WERI-Rb-1 (cell line): ENCODE results near the gene PSMA6.

Source experiments
- DNase-seq: peaks from one replicate; pipeline ENCODE4 v3.0.0-alpha.2; 2020
- H3K27ac ChIP-seq: fragments of 250-450 bp; sonication (Bioruptor Pico); 2 replicates; pipeline ENCODE4 v1.5.1; 2020; ENCODE audit warnings: mild to moderate bottlenecking, moderate library complexity
- H3K27me3 ChIP-seq: fragments of 250-450 bp; sonication (Bioruptor Pico); 2 replicates; pipeline ENCODE4 v1.5.1; 2021; ENCODE audit warnings: mild to moderate bottlenecking, low read depth, moderate library complexity; ENCODE audit not compliant: insufficient read depth, severe bottlenecking
- H3K36me3 ChIP-seq: fragments of 250-450 bp; sonication (Bioruptor Pico); 2 replicates; pipeline ENCODE4 v1.5.1; 2020; ENCODE audit warnings: mild to moderate bottlenecking, moderate library complexity
- H3K4me3 ChIP-seq: 2 replicates; pipeline ENCODE4 v1.5.1; 2011; ENCODE audit warnings: low read depth, mild to moderate bottlenecking, control low read depth, low read length
- H3K9me3 ChIP-seq: fragments of 250-450 bp; sonication (Bioruptor Pico); 2 replicates; pipeline ENCODE4 v1.5.1; 2021; ENCODE audit warnings: mild to moderate bottlenecking, moderate library complexity; ENCODE audit not compliant: severe bottlenecking
- TF ChIP-seq, protein P1 (sequence below): IDR thresholded peaks from 2 replicates; pipeline ENCODE4 v1.5.1; 2011; ENCODE audit warnings: low read depth, mild to moderate bottlenecking, control low read depth, inconsistent platforms, low read length

Gene PSMA6

DNA sequence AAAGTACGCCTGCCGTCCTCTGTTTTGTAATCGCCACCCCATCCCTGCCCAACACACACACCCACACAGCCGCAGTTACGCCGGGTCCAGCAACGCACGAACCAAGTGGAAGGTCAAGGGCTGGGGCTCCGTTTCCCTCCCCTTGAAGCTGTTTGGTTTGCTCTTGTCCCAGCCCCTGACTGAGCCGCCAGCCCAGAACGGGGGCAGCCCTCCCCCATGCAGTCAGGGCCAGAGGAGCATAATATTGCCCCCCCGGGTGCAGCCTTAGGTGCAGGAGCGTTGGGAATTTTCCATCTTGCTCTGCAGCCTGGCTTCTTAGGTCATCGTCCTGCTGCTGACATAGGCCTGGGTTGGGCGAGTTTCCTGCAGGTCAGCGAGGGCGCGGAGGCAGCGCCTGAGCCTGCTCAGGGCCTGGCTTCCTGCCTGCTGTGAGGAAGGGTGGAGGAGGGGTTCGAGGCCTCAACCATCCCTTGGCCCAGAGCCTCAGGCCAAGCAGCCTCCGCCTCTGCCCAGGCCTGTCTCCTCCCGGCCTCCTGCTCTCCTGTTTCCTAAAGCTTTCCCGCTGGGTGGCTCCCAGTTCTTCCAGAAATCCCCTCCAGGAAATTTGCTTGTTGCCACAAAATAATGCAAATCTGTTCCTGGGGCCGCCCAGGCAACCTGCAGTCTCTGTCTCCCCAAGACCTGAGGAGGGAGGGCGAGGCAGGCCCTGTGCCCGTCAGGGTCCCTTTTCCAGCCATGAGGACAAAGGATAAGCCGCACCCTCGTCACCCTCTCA is 44.5 kb downstream of the PSMA6 start:
- no peak for DNase-seq
- TF ChIP-seq, protein P1, sequence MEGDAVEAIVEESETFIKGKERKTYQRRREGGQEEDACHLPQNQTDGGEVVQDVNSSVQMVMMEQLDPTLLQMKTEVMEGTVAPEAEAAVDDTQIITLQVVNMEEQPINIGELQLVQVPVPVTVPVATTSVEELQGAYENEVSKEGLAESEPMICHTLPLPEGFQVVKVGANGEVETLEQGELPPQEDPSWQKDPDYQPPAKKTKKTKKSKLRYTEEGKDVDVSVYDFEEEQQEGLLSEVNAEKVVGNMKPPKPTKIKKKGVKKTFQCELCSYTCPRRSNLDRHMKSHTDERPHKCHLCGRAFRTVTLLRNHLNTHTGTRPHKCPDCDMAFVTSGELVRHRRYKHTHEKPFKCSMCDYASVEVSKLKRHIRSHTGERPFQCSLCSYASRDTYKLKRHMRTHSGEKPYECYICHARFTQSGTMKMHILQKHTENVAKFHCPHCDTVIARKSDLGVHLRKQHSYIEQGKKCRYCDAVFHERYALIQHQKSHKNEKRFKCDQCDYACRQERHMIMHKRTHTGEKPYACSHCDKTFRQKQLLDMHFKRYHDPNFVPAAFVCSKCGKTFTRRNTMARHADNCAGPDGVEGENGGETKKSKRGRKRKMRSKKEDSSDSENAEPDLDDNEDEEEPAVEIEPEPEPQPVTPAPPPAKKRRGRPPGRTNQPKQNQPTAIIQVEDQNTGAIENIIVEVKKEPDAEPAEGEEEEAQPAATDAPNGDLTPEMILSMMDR: no peak
- Histone ChIP-seq H3K27ac (no peak overlapping the region), H3K4me3 (no peak overlapping the region), H3K27me3 (no peaks in the 10 kb centered on the region), H3K36me3 (no peaks in the 10 kb centered on the region), H3K9me3 (no peaks in the 10 kb centered on the region)

DNA sequence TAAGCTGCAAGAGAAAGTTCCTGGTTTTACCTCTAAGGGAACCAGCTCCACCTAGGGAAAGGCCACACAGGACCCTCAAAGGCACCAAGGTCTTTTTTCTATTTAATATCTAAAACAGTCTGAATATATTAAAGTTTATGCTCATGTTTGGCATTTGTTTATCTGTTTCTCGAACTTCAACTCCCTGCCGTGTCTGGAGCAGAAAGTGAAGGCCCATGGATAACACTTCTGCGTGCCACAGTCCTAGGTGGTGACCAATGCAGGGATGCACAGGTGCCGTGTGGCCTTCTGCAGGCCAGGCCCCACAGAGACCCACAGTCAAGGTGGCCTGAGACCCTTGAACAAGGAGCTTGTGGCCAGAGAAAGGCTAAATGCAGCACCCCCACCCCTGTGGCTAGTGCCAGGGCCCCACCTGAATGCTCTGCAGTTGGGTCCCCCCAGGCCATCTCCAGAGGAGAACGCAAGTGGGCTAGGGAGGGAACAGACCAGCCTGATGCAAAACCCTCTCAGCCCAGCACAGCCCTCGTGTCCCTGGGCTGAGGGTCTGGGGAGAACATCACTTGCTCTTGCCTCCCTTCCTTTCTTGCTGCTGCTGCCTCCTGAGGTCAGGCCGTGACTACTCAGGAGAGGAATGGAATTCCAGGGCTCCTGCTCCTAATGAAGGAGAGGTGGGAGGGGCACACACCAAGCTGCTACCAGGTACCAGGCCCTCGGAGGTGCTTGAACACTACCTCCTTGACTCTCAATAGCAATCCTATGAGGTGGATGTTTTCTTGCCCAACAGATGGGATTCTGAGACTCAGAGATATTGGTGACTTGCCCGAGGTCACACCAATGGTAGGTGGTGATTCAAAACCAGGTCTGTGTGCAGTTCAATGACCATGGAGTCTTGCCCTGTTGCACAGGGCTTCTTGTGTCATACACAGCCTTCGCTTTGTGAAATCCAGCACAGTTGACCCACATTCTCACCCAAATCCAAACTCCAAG is 45.4 kb downstream of the PSMA6 start:
- Histone ChIP-seq H3K36me3 (no peaks in the 10 kb centered on the region), H3K9me3 (no peaks in the 10 kb centered on the region), H3K27me3 (no peaks in the 10 kb centered on the region), H3K4me3 (no peak overlapping the region), H3K27ac (no peak overlapping the region)
- no peak for DNase-seq
- TF ChIP-seq, protein P1: no peak

DNA sequence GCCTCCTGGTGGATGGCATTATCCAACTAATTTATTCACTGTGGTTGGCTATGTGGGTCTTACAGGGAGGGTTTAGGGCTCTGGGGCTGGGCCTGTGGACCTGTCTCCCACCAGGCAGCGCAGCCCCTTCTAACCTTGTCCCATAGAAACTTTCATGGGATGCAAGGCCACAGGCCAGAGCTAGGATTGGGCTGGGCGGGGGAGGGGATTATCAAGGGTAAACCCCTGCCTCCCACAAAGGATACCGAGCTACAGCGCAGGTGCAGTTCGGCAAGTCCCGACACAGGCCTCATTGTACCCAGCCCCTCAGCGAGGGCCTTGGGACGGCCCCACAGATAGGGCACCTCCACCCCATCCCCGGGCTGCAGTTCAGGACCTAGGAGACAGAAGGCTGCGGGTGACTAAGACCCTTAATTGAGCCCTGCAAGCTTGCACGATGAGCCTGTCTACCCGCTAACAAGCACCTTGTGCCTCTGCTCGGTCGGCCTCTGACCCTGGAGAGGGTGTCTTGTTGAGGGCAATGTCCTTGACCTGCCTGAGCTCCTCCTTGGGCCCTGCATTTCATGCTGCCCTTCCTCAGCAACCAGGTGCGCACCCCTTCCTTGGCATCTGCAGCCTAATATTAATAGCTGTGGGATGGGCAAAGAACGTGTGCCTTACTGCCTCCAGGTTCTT is 46.7 kb downstream of the PSMA6 start:
- no peaks in the 10 kb centered on the region for H3K9me3 ChIP-seq
- no peak overlapping the region for H3K27ac ChIP-seq
- no peaks in the 10 kb centered on the region for H3K27me3 ChIP-seq
- DNase-seq: no peak
- no peak overlapping the region for H3K4me3 ChIP-seq
- H3K36me3 ChIP-seq: no peaks in the 10 kb centered on the region
- TF ChIP-seq, protein P1: no peak

DNA sequence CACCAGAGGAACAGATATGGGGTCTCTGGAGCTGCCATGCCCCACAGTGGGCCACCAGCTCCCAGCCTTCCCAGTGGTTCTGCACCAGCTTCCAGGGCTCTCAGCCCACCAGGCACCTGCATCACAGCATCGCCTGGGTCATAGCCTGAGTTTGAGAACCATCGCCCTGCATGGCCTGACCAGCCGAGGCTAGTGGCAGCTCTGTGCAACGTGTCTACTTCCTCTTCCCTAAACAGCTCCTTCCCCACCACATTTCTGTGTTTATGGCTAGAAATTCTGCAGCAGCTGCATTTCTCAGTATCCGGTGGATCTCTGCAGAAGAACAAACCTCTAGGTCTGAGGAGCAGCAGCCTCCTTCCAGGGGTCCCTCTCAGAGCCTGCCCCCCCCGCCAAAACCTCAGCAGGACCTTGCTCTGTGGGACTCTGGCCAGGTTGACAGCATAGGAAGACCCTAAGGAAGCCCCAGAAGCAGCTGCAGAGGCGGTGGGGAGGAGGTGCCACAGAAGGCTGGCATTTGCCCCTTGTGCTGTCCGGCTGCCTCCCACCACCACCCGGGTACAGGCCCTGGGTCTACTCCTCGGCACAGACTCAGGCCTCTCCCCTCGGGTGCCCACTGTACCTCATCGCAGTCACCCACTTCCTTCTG is 47.7 kb downstream of the PSMA6 start:
- no peaks in the 10 kb centered on the region for H3K36me3 ChIP-seq
- H3K27ac ChIP-seq: no peak overlapping the region
- no peaks in the 10 kb centered on the region for H3K27me3 ChIP-seq
- no peak for DNase-seq
- H3K4me3 ChIP-seq: no peak overlapping the region
- TF ChIP-seq, protein P1: no peak
- no peaks in the 10 kb centered on the region for H3K9me3 ChIP-seq

DNA sequence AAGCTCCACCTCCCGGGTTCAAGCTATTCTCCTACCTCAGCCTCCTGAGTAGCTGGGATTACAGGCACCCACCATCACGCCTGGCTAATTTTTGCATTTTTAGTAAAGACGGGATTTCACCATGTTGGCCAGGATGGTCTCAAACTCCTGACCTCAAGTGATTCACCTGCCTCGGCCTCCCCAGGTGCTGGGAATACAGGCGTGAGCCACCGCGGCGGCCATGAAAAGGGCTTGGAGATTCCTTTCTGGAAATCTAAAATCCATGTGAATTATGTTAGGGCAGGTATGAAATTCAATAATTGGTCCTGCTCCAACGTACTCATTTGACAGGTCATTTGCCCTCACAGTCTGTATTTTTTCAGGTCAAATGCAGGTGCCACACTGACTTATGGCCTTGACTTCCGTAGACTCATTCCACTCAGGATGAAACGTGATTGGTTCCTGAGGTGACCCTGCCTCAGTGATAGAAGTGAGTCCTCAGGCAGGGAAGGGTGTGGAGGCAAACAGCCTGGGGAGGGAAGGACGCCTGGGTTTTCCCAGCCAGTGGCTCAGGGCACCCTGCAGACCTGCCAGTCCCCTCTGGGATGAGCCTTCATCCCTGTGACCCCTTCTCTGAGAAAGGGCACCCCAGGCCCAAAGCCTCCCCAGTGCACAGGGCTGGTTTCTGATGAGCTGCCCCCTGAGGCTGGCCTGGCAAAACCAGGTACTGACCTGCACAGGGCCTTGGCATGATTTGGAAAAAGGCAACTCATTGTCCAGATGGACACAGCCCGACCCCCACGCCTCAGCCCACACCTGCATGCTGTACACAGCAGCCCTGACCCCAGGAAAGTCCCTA is 48.7 kb downstream of the PSMA6 start:
- Histone ChIP-seq H3K27me3 (no peaks in the 10 kb centered on the region), H3K36me3 (no peaks in the 10 kb centered on the region), H3K4me3 (no peak overlapping the region), H3K9me3 (no peaks in the 10 kb centered on the region), H3K27ac (peak overlapping the region; percentile 55)
- DNase-seq: no peak
- TF ChIP-seq, protein P1: no peak
